PC-3 (cell line): ENCODE measurements around the gene SLC25A21.

Experiments used
- EZH2 ChIP-seq: fragments of 300-600 bp; sonication (generic); IDR thresholded peaks from one replicate; pipeline ENCODE4 v1.6.1; 2017; ENCODE audit warnings: antibody characterized with exemption, mild to moderate bottlenecking, low read length; ENCODE audit not compliant: unreplicated experiment
- EZH2phosphoT487 ChIP-seq: fragments of 300-600 bp; sonication (generic); IDR thresholded peaks from 2 replicates; pipeline ENCODE4 v1.6.1; 2018; ENCODE audit warnings: mild to moderate bottlenecking, antibody characterized with exemption, low read length, borderline replicate concordance
- TF ChIP-seq, protein P1 (sequence below): fragments of 300-600 bp; sonication (generic); conservative IDR thresholded peaks from 2 replicates; pipeline ENCODE4 v1.5.1; 2017; ENCODE audit warnings: antibody characterized with exemption, low read depth, mild to moderate bottlenecking, low read length

DNA sequence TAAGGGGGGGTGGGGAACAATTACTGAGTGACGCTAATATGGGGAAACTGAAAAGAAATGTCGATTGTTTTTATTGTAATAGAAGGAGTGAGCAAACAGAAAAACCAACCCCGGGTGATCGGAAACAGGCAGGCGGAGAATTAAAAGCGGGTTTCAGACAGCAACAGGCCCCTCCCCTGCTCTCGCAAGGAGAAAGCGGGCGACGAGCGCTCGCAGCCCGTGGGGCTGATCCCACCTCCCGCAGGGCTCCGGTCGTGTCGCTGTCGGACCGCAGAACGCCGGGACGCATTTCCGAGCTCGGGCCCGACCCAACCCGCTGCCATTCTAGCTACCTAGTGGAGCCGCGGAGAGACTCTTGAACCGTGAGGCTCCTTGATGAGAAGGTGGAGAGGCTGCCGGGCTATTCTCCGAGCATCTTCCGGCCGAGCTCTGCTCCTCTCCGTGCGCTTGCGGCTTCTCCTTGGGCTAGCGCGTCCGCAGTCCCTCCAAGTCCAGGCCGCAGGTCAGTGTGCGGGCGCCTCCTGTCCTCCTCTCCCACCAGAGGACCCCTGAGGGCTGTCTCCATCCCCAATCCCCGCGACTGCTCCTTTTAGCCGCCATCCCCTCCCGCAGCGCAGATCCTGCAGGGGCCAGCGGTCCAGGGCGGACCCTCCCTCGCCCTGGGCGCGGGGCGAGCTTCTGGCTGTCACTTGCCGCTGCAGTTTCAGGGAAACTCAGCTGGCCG lies 514.8 kb downstream of the SLC25A21 start:
- TF ChIP-seq EZH2 (no peak), EZH2phosphoT487 (no peak)
- TF ChIP-seq, protein P1, sequence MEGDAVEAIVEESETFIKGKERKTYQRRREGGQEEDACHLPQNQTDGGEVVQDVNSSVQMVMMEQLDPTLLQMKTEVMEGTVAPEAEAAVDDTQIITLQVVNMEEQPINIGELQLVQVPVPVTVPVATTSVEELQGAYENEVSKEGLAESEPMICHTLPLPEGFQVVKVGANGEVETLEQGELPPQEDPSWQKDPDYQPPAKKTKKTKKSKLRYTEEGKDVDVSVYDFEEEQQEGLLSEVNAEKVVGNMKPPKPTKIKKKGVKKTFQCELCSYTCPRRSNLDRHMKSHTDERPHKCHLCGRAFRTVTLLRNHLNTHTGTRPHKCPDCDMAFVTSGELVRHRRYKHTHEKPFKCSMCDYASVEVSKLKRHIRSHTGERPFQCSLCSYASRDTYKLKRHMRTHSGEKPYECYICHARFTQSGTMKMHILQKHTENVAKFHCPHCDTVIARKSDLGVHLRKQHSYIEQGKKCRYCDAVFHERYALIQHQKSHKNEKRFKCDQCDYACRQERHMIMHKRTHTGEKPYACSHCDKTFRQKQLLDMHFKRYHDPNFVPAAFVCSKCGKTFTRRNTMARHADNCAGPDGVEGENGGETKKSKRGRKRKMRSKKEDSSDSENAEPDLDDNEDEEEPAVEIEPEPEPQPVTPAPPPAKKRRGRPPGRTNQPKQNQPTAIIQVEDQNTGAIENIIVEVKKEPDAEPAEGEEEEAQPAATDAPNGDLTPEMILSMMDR = 0 out of 2 replicates have a peak, but pooled peaks have one; percentile 12
